Heart left ventricle (tissue), 13 donors: ENCODE data around the gene STPG4.

Experiments used
- POLR2A ChIP-seq, 2 donors: fragments of 450-650 bp; IDR thresholded peaks; one replicate each; pipeline ENCODE4 v1.6.1; 2017; ENCODE audit warnings: antibody characterized with exemption in 2 of 2, mild to moderate bottlenecking in 2 of 2, moderate library complexity in 2 of 2
- TF ChIP-seq, protein P1 (sequence below), 12 donors: fragments of 200-600 bp; sonication (generic) in 4 of 12; IDR thresholded peaks; one replicate each; pipeline versions ENCODE4 v1.5.0 to v1.8.0; 2018 to 2022; ENCODE audit warnings: antibody characterized with exemption in 12 of 12, mild to moderate bottlenecking in 5 of 12
- donor health status: ischemic (EF 13 %, LVEDD 7.1; RV severe dilation, severe dysfunction).
- donor health status: DM: no; HTN: yes; CAD: no.
- donor health status: DM: no; HTN: no; CAD: no.
- donor health status: ischemic (EF 25% LVEDD 6.9; RV normal size, moderate dysfunction).
- donor health status: ischemic (EF 25% LVEDD 5.7; RV mildly dilated, moderate dysfunction).
- donor health status: ischemic (EF 35%, LVEDD 5.7; RV mildly dilated, moderate dysfunction).
- donor health status: nonischemic (EF 11% LVEDD 7.7; RV severe dilation, severe dysfunction).
- donor health status: DM: yes; HTN: yes; CAD: no.
- donor health status: PGD.
- donor health status: ischemic (EF 29% LVEDD 5.4; RV normal size, mild dysfunction).
- donor health status: nonischemic (EF 23%, LVEDD 6.1; RV moderate dilation, normal function).

GRCh38 chr2:47179388-47179787, 24.3 kb upstream of the STPG4 start:
- TF ChIP-seq, protein P1, sequence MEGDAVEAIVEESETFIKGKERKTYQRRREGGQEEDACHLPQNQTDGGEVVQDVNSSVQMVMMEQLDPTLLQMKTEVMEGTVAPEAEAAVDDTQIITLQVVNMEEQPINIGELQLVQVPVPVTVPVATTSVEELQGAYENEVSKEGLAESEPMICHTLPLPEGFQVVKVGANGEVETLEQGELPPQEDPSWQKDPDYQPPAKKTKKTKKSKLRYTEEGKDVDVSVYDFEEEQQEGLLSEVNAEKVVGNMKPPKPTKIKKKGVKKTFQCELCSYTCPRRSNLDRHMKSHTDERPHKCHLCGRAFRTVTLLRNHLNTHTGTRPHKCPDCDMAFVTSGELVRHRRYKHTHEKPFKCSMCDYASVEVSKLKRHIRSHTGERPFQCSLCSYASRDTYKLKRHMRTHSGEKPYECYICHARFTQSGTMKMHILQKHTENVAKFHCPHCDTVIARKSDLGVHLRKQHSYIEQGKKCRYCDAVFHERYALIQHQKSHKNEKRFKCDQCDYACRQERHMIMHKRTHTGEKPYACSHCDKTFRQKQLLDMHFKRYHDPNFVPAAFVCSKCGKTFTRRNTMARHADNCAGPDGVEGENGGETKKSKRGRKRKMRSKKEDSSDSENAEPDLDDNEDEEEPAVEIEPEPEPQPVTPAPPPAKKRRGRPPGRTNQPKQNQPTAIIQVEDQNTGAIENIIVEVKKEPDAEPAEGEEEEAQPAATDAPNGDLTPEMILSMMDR (IDR thresholded peaks at IDR 0.05), result no peak
- no peak for TF ChIP-seq POLR2A (IDR thresholded peaks at IDR 0.05)
